GM12892 (cell line): Measurements from ENCODE around the gene SERPINE1. TPM values are rescaled to one million over a fixed set of nuclear protein-coding genes. Genes with fewer than 3 reads are reported as not detected.
A peak's percentile ranks its signal among the peaks of the same experiment; 100 is the strongest.
"Not testable (repeated sequence)": the region's sequence is repeated elsewhere in the genome, so short reads cannot be mapped to it uniquely, and the experiment has no call there.

Experiments used
- DNase-seq: peaks from one replicate; pipeline ENCODE4 v3.0.0; 2011; ENCODE audit not compliant: insufficient read length
- FAIRE-seq: peaks from 2 replicates; lab custom pipeline; 2011; peaks lifted over from hg19 to GRCh38; lab: Jason Lieb, UNC
- POLR2A ChIP-seq: IDR thresholded peaks from 2 replicates; pipeline ENCODE4 v1.6.1; 2011; ENCODE audit warnings: low read depth, low read length, control low read depth
- POLR2AphosphoS5 ChIP-seq: IDR thresholded peaks from 2 replicates; pipeline ENCODE4 v1.6.1; 2011; ENCODE audit warnings: low read depth, low read length, control low read depth
- TAF1 ChIP-seq: IDR thresholded peaks from 2 replicates; pipeline ENCODE4 v1.6.1; 2011; ENCODE audit warnings: low read depth, mild to moderate bottlenecking, control low read depth, low read length, borderline replicate concordance
- polyA plus RNA-seq: library from polyadenylated mRNA; unstranded; fragments of >200 nt; gene quantifications from one replicate; pipeline ENCODE4 v1.2.1, GENCODE V29; 2012; ENCODE audit warnings: missing spikeins, inconsistent platforms; ENCODE audit not compliant: missing spikeins

The SERPINE1 gene
- 0.61 TPM for polyA plus RNA-seq

GRCh38 chr7:101126651-101127459, at the start of gene SERPINE1:
SERPINE1 (plus strand) TSS chr7:101127104; CDS start chr7:101128394, 1,290 bp downstream.
- DNase-seq (peak; percentile 62), FAIRE-seq (peak; percentile 40)
- peak; percentile 50; the same call in 1 of the 2 replicates for TF ChIP-seq POLR2A
- TF ChIP-seq TAF1, result no peak
- TF ChIP-seq POLR2AphosphoS5, result no peak

GRCh38 chr7:101077303-101078086, 49.4 kb upstream of the SERPINE1 start:
- TF ChIP-seq POLR2AphosphoS5, result no peak
- no peak for TF ChIP-seq TAF1
- no peak for TF ChIP-seq POLR2A
- FAIRE-seq, result peak; percentile 94

GRCh38 chr7:101081432-101081831, 45.5 kb upstream of the SERPINE1 start:
- no peak for DNase-seq
- no peak for TF ChIP-seq POLR2A
- TF ChIP-seq POLR2AphosphoS5, result no peak
- TF ChIP-seq TAF1, result no peak
- no peak for FAIRE-seq

More at GRCh38 chr7:101077303-101078086, 49.4 kb upstream of the SERPINE1 start:
- peak; percentile 69 for DNase-seq

GRCh38 chr7:101084865-101085161, 42.1 kb upstream of the SERPINE1 start:
- FAIRE-seq, result no peak
- DNase-seq, result no peak
- TF ChIP-seq TAF1, result no peak
- no peak for TF ChIP-seq POLR2AphosphoS5
- no peak for TF ChIP-seq POLR2A

GRCh38 chr7:101085162-101085964, 41.5 kb upstream of the SERPINE1 start, which contains the start of gene TRIM56:
TRIM56 (plus strand) TSS chr7:101085481; CDS start chr7:101087313, 1,832 bp downstream.
- TF ChIP-seq POLR2A (peak; percentile 59), POLR2AphosphoS5 (peak; percentile 49), TAF1 (0 out of 2 replicates have a peak, but pooled peaks have one; percentile 11)
- FAIRE-seq (peak; percentile 97), DNase-seq (peak; percentile 90)

GRCh38 chr7:101087334-101088068, 39.4 kb upstream of the SERPINE1 start:
- FAIRE-seq (no peak), DNase-seq (no peak)
- TF ChIP-seq TAF1 (no peak), POLR2AphosphoS5 (no peak), POLR2A (no peak)

- FAIRE-seq, result no peak
- DNase-seq, result no peak
- TF ChIP-seq POLR2AphosphoS5 (no peak), TAF1 (no peak), POLR2A (no peak)
Measured at GRCh38 chr7:101088069-101088425, 38.9 kb upstream of the SERPINE1 start.

- FAIRE-seq (no peak), DNase-seq (no peak)
- no peak for TF ChIP-seq POLR2AphosphoS5
- no peak for TF ChIP-seq TAF1
- TF ChIP-seq POLR2A, result no peak
Measured at GRCh38 chr7:101088858-101089529, 37.9 kb upstream of the SERPINE1 start.

- peak; percentile 74 for FAIRE-seq
- TF ChIP-seq POLR2A (no peak), TAF1 (no peak), POLR2AphosphoS5 (no peak)
Measured at GRCh38 chr7:101089876-101090275, 37.0 kb upstream of the SERPINE1 start.

GRCh38 chr7:101092266-101092905, 34.5 kb upstream of the SERPINE1 start:
- not testable (repeated sequence) for FAIRE-seq, DNase-seq

More at GRCh38 chr7:101089876-101090275, 37.0 kb upstream of the SERPINE1 start:
- DNase-seq, result no peak
